Renal pelvis (tissue), 12 donors: Measurements from ENCODE around the gene RAB15. TPM values are rescaled to one million over a fixed set of nuclear protein-coding genes. Genes with fewer than 3 reads are reported as not detected.

Experiments used
- DNase-seq: peaks from one replicate; pipeline ENCODE4 v3.0.0-alpha.2; 2013
- long read RNA-seq, 16 experiments: transcript quantifications; one replicate each; lab custom pipeline, GENCODE V29; 2026
- polyA plus RNA-seq, 3 donors: library from polyadenylated mRNA; unstranded; fragments of 120-200 nt; gene quantifications; one replicate each; pipeline ENCODE4 v1.2.1, GENCODE V29; 2013; ENCODE audit not compliant: insufficient read length in 3 of 3

The RAB15 gene
- polyA plus RNA-seq = 10 to 100 TPM; 23.9 to 25.3 (median 24.3) TPM
- long read RNA-seq, donor 1, partial matches to known transcripts = 0 of 4 reads
- long read RNA-seq, donor 1, other reads (novel, unspliced or antisense) = 0 of 4 reads
- long read RNA-seq, donor 2, partial matches to known transcripts = 9 of 13 reads
- long read RNA-seq, donor 2, other reads (novel, unspliced or antisense) = 0 of 13 reads
- long read RNA-seq, donor 3, partial matches to known transcripts = 0 of 3 reads
- long read RNA-seq, donor 3, other reads (novel, unspliced or antisense) = 0 of 3 reads
- long read RNA-seq, donor 4, partial matches to known transcripts = 0 of 3 reads
- long read RNA-seq, donor 4, other reads (novel, unspliced or antisense) = 0 of 3 reads
- long read RNA-seq, donor 5, partial matches to known transcripts = 0 of 3 reads
- long read RNA-seq, donor 5, other reads (novel, unspliced or antisense) = 0 of 3 reads
- long read RNA-seq, donor 6, transcript RAB15-203 (7 exons, 3,515 nt) = major isoform, 5 of 5 reads
- long read RNA-seq, donor 6, partial matches to known transcripts = 0 of 5 reads
- long read RNA-seq, donor 6, other reads (novel, unspliced or antisense) = 0 of 5 reads
- long read RNA-seq, donor 7, transcript RAB15-203 (7 exons, 3,515 nt) = major isoform, 8 of 9 reads
- long read RNA-seq, donor 7, partial matches to known transcripts = 0 of 9 reads
- long read RNA-seq, donor 7, other reads (novel, unspliced or antisense) = 0 of 9 reads
- long read RNA-seq, donor 8, partial matches to known transcripts = 0 of 3 reads
- long read RNA-seq, donor 8, other reads (novel, unspliced or antisense) = 0 of 3 reads
- long read RNA-seq, donor 9, partial matches to known transcripts = 0 of 3 reads
- long read RNA-seq, donor 9, other reads (novel, unspliced or antisense) = 0 of 3 reads
- long read RNA-seq, donor 10, partial matches to known transcripts = 9 of 12 reads
- long read RNA-seq, donor 10, other reads (novel, unspliced or antisense) = 0 of 12 reads
- long read RNA-seq, donor 11, partial matches to known transcripts = 0 of 1 reads
- long read RNA-seq, donor 11, other reads (novel, unspliced or antisense) = 0 of 1 reads
- long read RNA-seq, donor 12, transcript RAB15-203 (7 exons, 3,515 nt) = major isoform, 5 of 5 reads
- long read RNA-seq, donor 12, partial matches to known transcripts = 0 of 5 reads
- long read RNA-seq, donor 12, other reads (novel, unspliced or antisense) = 0 of 5 reads
- long read RNA-seq, donor 13, partial matches to known transcripts = 10 of 12 reads
- long read RNA-seq, donor 13, other reads (novel, unspliced or antisense) = 0 of 12 reads
- long read RNA-seq, donor 14 = 0 reads
- long read RNA-seq, donor 15 = 0 reads
- long read RNA-seq, donor 16, transcript RAB15-203 (7 exons, 3,515 nt) = major isoform, 5 of 5 reads
- long read RNA-seq, donor 16, partial matches to known transcripts = 0 of 5 reads
- long read RNA-seq, donor 16, other reads (novel, unspliced or antisense) = 0 of 5 reads

GRCh38 chr14:64971943-64972791, at the start of gene RAB15:
RAB15 (minus strand) TSS chr14:64972336; CDS start chr14:64972076, 260 bp downstream.
- DNase-seq = no peak

- DNase-seq = peak; percentile 71
Measured at GRCh38 chr14:65019944-65020566, 47.9 kb upstream of the RAB15 start.

GRCh38 chr14:65016471-65016870, 44.3 kb upstream of the RAB15 start:
- DNase-seq = no peak

GRCh38 chr14:65015391-65015790, 43.3 kb upstream of the RAB15 start:
- no peak for DNase-seq

GRCh38 chr14:65012353-65012752, 40.2 kb upstream of the RAB15 start:
- no peak for DNase-seq

GRCh38 chr14:65011538-65011937, 39.4 kb upstream of the RAB15 start:
- DNase-seq = peak; percentile 16

GRCh38 chr14:65010211-65010931, 38.2 kb upstream of the RAB15 start:
- no peak for DNase-seq

GRCh38 chr14:65007202-65007601, 35.1 kb upstream of the RAB15 start:
- no peak for DNase-seq

- DNase-seq = peak; percentile 27
Measured at GRCh38 chr14:65006261-65006721, 34.2 kb upstream of the RAB15 start.

GRCh38 chr14:65003394-65003793, 31.3 kb upstream of the RAB15 start:
- no peak for DNase-seq

- DNase-seq = no peak
Measured at GRCh38 chr14:65002586-65003210, 30.6 kb upstream of the RAB15 start.

GRCh38 chr14:65001723-65002122, 29.6 kb upstream of the RAB15 start:
- no peak for DNase-seq

GRCh38 chr14:65000898-65001591, 28.9 kb upstream of the RAB15 start:
- DNase-seq = no peak

- no peak for DNase-seq
Measured at GRCh38 chr14:64998455-64998931, 26.4 kb upstream of the RAB15 start.

GRCh38 chr14:64997108-64997794, 25.1 kb upstream of the RAB15 start:
- DNase-seq = no peak

GRCh38 chr14:64995291-64995690, 23.2 kb upstream of the RAB15 start:
- DNase-seq = no peak

- no peak for DNase-seq
Measured at GRCh38 chr14:64994540-64994939, 22.4 kb upstream of the RAB15 start.
